ENCODE results near the gene CIDEC. TPM values are rescaled to one million over a fixed set of nuclear protein-coding genes. Genes with fewer than 3 reads are reported as not detected.
"Not testable (repeated sequence)": the region's sequence is repeated elsewhere in the genome, so short reads cannot be mapped to it uniquely, and the experiment has no call there.

CIDEC gene
- polyA plus RNA-seq, 2 of the 4 experiments (the other 2 are of a cell fraction), result 3.3 to 6.3 TPM

- FAIRE-seq, result no peak
- CTCF ChIA-PET, result interaction anchor here (1.5 to 3.2 kb wide), 2 partner anchors 29 to 91 kb away, joined by 3 to 19 read pairs; no protein-coding TSS in a partner anchor
- whole genome bisulfite sequencing (ENCODE audit: missing lambda C conversion rate), result 88% methylated on average over 3 of the region's 3 CpGs
These were observed 24.5 kb downstream of the CIDEC start for GRCh38 chr3:9855594-9855993.

GRCh38 chr3:9854291-9854940, 25.6 kb downstream of the CIDEC start:
- H3K4me1 ChIP-seq; POLR2A ChIA-PET; H3K4me3 ChIP-seq; H3K4me2 ChIP-seq; H3K27ac ChIP-seq; ATAC-seq; DNase-seq (ENCODE audit: low read depth in 1 of 2, low spot score in 1 of 2); H3K9me3 ChIP-seq; FAIRE-seq: not testable (repeated sequence)
- WGBS (ENCODE audit: missing lambda C conversion rate), result 76% methylated on average over 11 of the region's 11 CpGs
- CTCF ChIA-PET, result interaction anchor here (1.1 to 3.2 kb wide), 3 partner anchors 30 to 92 kb away, joined by 3 to 19 read pairs (median 3); no protein-coding TSS in a partner anchor

More at GRCh38 chr3:9855594-9855993, 24.5 kb downstream of the CIDEC start:
- no peak for ATAC-seq
- H3K4me3 ChIP-seq, result no peak overlapping the region
- H3K9me3 ChIP-seq, result no peaks in the 10 kb centered on the region
- no peak for TF ChIP-seq FOSB (CRISPR knock-in tag; IDR thresholded peaks at IDR 0.05)
- no peak for TF ChIP-seq NFE2L2 (conservative IDR thresholded peaks at IDR 0.05; ENCODE audit: low read length)
- TF ChIP-seq ZSCAN20 (CRISPR knock-in tag; IDR thresholded peaks at IDR 0.05), result no peak
- no peak for TF ChIP-seq EHF (CRISPR knock-in tag; IDR thresholded peaks at IDR 0.05)
- no peak for TF ChIP-seq FOSL2 (IDR thresholded peaks at IDR 0.05)
- TF ChIP-seq FOSL2 (CRISPR knock-in tag; IDR thresholded peaks at IDR 0.05), result no peak
- no peak for TF ChIP-seq PBX3 (IDR thresholded peaks at IDR 0.05)
- no peak for TF ChIP-seq CEBPB (IDR thresholded peaks at IDR 0.05)
- no peak for TF ChIP-seq USF2 (IDR thresholded peaks at IDR 0.05)
- TF ChIP-seq CBX2 (IDR thresholded peaks at IDR 0.05; ENCODE audit: borderline replicate concordance, low read depth), result no peak
- no peak for TF ChIP-seq HOXB13 (CRISPR knock-in tag; IDR thresholded peaks at IDR 0.05; ENCODE audit: low read depth)
- POLR2A ChIA-PET, result no interaction called here
- H3K4me2 ChIP-seq, result no peak overlapping the region
- DNase-seq (ENCODE audit: low read depth in 1 of 2, low spot score in 1 of 2), result no peak
- H3K27ac ChIP-seq, result no peak overlapping the region
- no peaks in the 10 kb centered on the region for H3K4me1 ChIP-seq

GRCh38 chr3:9852528-9852927, 27.5 kb downstream of the CIDEC start:
- Histone ChIP-seq H3K4me2 (no peak overlapping the region), H3K9me3 (no peaks in the 10 kb centered on the region), H3K4me1 (peaks cover 3% of the 10 kb centered on the region; the same call in 1 of the 3 replicates), H3K4me3 (no peak overlapping the region), H3K27ac (no peak overlapping the region)
- TF ChIP-seq RAD21 (conservative IDR thresholded peaks at IDR 0.05 in 1 of 2, IDR thresholded peaks at IDR 0.05 in 1 of 2), result peak; percentile 16 to 55; a peak in 3 of 5 replicates
- no peak for TF ChIP-seq RFX5 (IDR thresholded peaks at IDR 0.05)
- 0 out of 3 replicates have a peak, but pooled peaks have one; percentile 6 for TF ChIP-seq CTCF (IDR thresholded peaks at IDR 0.05)
- 58% methylated on average over 6 of the region's 6 CpGs for WGBS (ENCODE audit: missing lambda C conversion rate)
- POLR2A ChIA-PET, result interaction anchor here (0.6 kb wide), 1 partner anchor 833 kb away, joined by 4 read pairs; no protein-coding TSS in a partner anchor
- no peak for ATAC-seq
- FAIRE-seq, result no peak
- DNase-seq (ENCODE audit: low read depth in 1 of 2, low spot score in 1 of 2), result no peak
- CTCF ChIA-PET, result interaction anchor here (0.6 to 1.5 kb wide), 7 partner anchors 12 to 99 kb away, joined by 3 to 9 read pairs (median 3); no protein-coding TSS in a partner anchor

GRCh38 chr3:9851926-9852325, 28.1 kb downstream of the CIDEC start:
- H3K4me2 ChIP-seq; H3K4me1 ChIP-seq; POLR2A ChIA-PET; DNase-seq (ENCODE audit: low read depth in 1 of 2, low spot score in 1 of 2); ATAC-seq; H3K4me3 ChIP-seq; H3K9me3 ChIP-seq; H3K27ac ChIP-seq; FAIRE-seq: not testable (repeated sequence)
- CTCF ChIA-PET, result interaction anchor here (1.5 kb wide), 1 partner anchor 100 kb away, joined by 3 read pairs; no protein-coding TSS in a partner anchor
- 74% methylated on average over 6 of the region's 6 CpGs for WGBS (ENCODE audit: missing lambda C conversion rate)

- H3K4me1 ChIP-seq; DNase-seq (ENCODE audit: low read depth in 1 of 2, low spot score in 1 of 2); H3K4me2 ChIP-seq; ATAC-seq; H3K9me3 ChIP-seq; H3K27ac ChIP-seq; H3K4me3 ChIP-seq; POLR2A ChIA-PET; FAIRE-seq: not testable (repeated sequence)
- WGBS (ENCODE audit: missing lambda C conversion rate), result 65% methylated on average over 6 of the region's 6 CpGs
- CTCF ChIA-PET, result interaction anchor here (1.1 to 3.2 kb wide), 2 partner anchors 11 to 95 kb away, joined by 3 to 19 read pairs; no protein-coding TSS in a partner anchor
These were observed 28.7 kb downstream of the CIDEC start for GRCh38 chr3:9851383-9851782.
